HCT116 (cell line): ENCODE data around the gene OTOR. TPM values are rescaled to one million over a fixed set of nuclear protein-coding genes. Genes with fewer than 3 reads are reported as not detected.

Experiments used
- ATAC-seq: fragments of 200-7000 bp; cut with Tn5 transposase; 2 replicates; pipeline ENCODE4 v1.9.1; 2020; ENCODE audit warnings: mild to moderate bottlenecking, moderate library complexity
- BruUV-seq: library from RNA; stranded (reverse); fragments of 400-500 nt; replicated peaks from 2 replicates; lab custom pipeline; 2021; lab: Mats Ljungman, UMichigan
- CTCF ChIA-PET: fragments of 300-600 bp; sonication (Branson Sonifier 250); formaldehyde crosslinking; loops from one replicate; lab custom pipeline; 2021; ENCODE audit warnings: antibody characterized with exemption; lab: Charles Lee
- POLR2A ChIA-PET: fragments of 300-600, 350-600 bp; sonication (Branson Sonifier 250); formaldehyde crosslinking; loops from one replicate; lab custom pipeline; 2021; ENCODE audit warnings: antibody characterized with exemption; lab: Charles Lee
- RAD21 ChIA-PET, 2 experiments: fragments of 300-600 bp; sonication (Branson Sonifier 250); formaldehyde crosslinking; loops; one replicate each; lab custom pipeline; 2023; ENCODE audit warnings: low total read pairs in 2 of 2; ENCODE audit not compliant: uncharacterized antibody in 2 of 2, unreplicated experiment in 2 of 2, low non-redundant PET in 1 of 2; lab: Charles Lee
- DNase-seq: peaks from one replicate; pipeline ENCODE4 v3.0.0-alpha.2; 2010; ENCODE audit warnings: low read depth, low spot score
- H2AFZ ChIP-seq: fragments of 200-600 bp; shearing (Covaris generic), sonication (generic); 2 replicates; pipeline ENCODE4 v1.6.1; 2017; ENCODE audit warnings: low read depth, mixed run types, mixed read lengths, antibody characterized with exemption, low read length; ENCODE audit not compliant: poor library complexity, severe bottlenecking
- H3K27ac ChIP-seq: 2 replicates; pipeline ENCODE4 v1.5.1; 2012; ENCODE audit warnings: low read depth, low read length
- H3K27me3 ChIP-seq: fragments of 200-600 bp; sonication (generic); 2 replicates; pipeline ENCODE4 v1.6.1; 2016; ENCODE audit warnings: mixed run types, low read length, mixed read lengths; ENCODE audit not compliant: insufficient read depth
- H3K36me3 ChIP-seq, 2 experiments: fragments of 200-500 bp in 1 of 2; fragments of 200-600 bp in 1 of 2; sonication (Bioruptor generic) in 1 of 2; sonication (generic) in 1 of 2; 2 replicates each; pipeline versions ENCODE4 v1.5.1 to v1.6.1; 2014 to 2016; ENCODE audit warnings: low read length in 2 of 2, inconsistent platforms in 1 of 2, mixed read lengths in 1 of 2, mixed run types in 1 of 2; ENCODE audit not compliant: insufficient read depth in 2 of 2, control insufficient read depth in 1 of 2
- H3K4me1 ChIP-seq, 2 experiments: fragments of 200-600 bp in 1 of 2; sonication (generic) in 1 of 2; 2 replicates each; pipeline versions ENCODE4 v1.5.1 to v1.6.1; 2012 to 2017; ENCODE audit warnings: low read length in 2 of 2, inconsistent platforms in 1 of 2, mild to moderate bottlenecking in 1 of 2, mixed read lengths in 1 of 2, mixed run types in 1 of 2, moderate library complexity in 1 of 2; ENCODE audit not compliant: insufficient read depth in 2 of 2, control insufficient read depth in 1 of 2
- H3K4me2 ChIP-seq: fragments of 200-600 bp; sonication (generic); 2 replicates; pipeline ENCODE4 v1.6.1; 2017; ENCODE audit warnings: mixed run types, low read length, mixed read lengths
- H3K4me3 ChIP-seq, 2 experiments: fragments of 200-600 bp in 1 of 2; sonication (generic) in 1 of 2; replicated peaks in 1 of 2; 2 replicates each; pipeline ENCODE4 v1.5.1; 2011 to 2016; ENCODE audit warnings: low read length in 2 of 2, control low read depth in 1 of 2, low read depth in 1 of 2, mild to moderate bottlenecking in 1 of 2, mixed read lengths in 1 of 2, mixed run types in 1 of 2
- H3K79me2 ChIP-seq: fragments of 200-600 bp; sonication (generic); 2 replicates; pipeline ENCODE4 v1.6.1; 2017; ENCODE audit warnings: mild to moderate bottlenecking, mixed run types, low read length, moderate library complexity, mixed read lengths; ENCODE audit not compliant: insufficient read depth
- H3K9ac ChIP-seq: fragments of 200-600 bp; sonication (generic); 2 replicates; pipeline ENCODE4 v1.6.1; 2016; ENCODE audit warnings: low read length, mixed read lengths
- H3K9me2 ChIP-seq: fragments of 200-600 bp; sonication (generic), shearing (Covaris generic); 2 replicates; pipeline ENCODE4 v1.6.1; 2017; ENCODE audit warnings: mixed run types, mild to moderate bottlenecking, moderate library complexity; ENCODE audit not compliant: insufficient read depth
- H3K9me3 ChIP-seq, 2 experiments: fragments of 200-500 bp in 1 of 2; fragments of 200-600 bp in 1 of 2; sonication (Bioruptor generic) in 1 of 2; sonication (generic) in 1 of 2; 2 replicates each; pipeline ENCODE4 v1.6.1; 2014 to 2017; ENCODE audit warnings: low read length in 2 of 2, mixed read lengths in 2 of 2, inconsistent platforms in 1 of 2, low read depth in 1 of 2, mild to moderate bottlenecking in 1 of 2, mixed run types in 1 of 2, moderate library complexity in 1 of 2; ENCODE audit not compliant: control insufficient read depth in 1 of 2, insufficient read depth in 1 of 2
- H4K20me1 ChIP-seq: fragments of 200-600 bp; sonication (generic), shearing (Covaris generic); 2 replicates; pipeline ENCODE4 v1.6.1; 2017; ENCODE audit warnings: mixed run types, mild to moderate bottlenecking, moderate library complexity; ENCODE audit not compliant: insufficient read depth
- CBX3 ChIP-seq: IDR thresholded peaks from 2 replicates; pipeline ENCODE4 v1.6.1; 2012; ENCODE audit warnings: low read depth
- CEBPB ChIP-seq: IDR thresholded peaks from 2 replicates; pipeline ENCODE4 v1.6.1; 2012; ENCODE audit warnings: low read depth
- EZH2 ChIP-seq: fragments of 200-600 bp; sonication (generic); IDR thresholded peaks from 2 replicates; pipeline ENCODE4 v1.6.1; 2017; ENCODE audit warnings: antibody characterized with exemption, mixed run types
- EZH2phosphoT487 ChIP-seq: fragments of 200-600 bp; IDR thresholded peaks from 2 replicates; pipeline ENCODE4 v1.6.1; 2018; ENCODE audit warnings: antibody characterized with exemption, borderline replicate concordance
- FOSL1 ChIP-seq: IDR thresholded peaks from 2 replicates; pipeline ENCODE4 v1.6.1; 2012; ENCODE audit warnings: low read depth
- JUND ChIP-seq: IDR thresholded peaks from 2 replicates; pipeline ENCODE4 v1.6.1; 2012
- POLR2A ChIP-seq: IDR thresholded peaks from 2 replicates; pipeline ENCODE4 v1.7.0; 2011; ENCODE audit warnings: borderline replicate concordance; ENCODE audit not compliant: insufficient read depth, insufficient read length; ENCODE audit errors: extremely low read depth
- POLR2AphosphoS5 ChIP-seq: IDR thresholded peaks from 2 replicates; pipeline ENCODE4 v1.6.1; 2011; ENCODE audit warnings: mild to moderate bottlenecking, low read depth, low read length, moderate library complexity
- RAD21 ChIP-seq: IDR thresholded peaks from 2 replicates; pipeline ENCODE4 v1.6.1; 2012; ENCODE audit warnings: low read depth, mild to moderate bottlenecking
- SP1 ChIP-seq: IDR thresholded peaks from 2 replicates; pipeline ENCODE4 v1.6.1; 2012; ENCODE audit warnings: low read depth
- SRF ChIP-seq: IDR thresholded peaks from 2 replicates; pipeline ENCODE4 v1.6.1; 2012; ENCODE audit warnings: low read depth
- TCF7L2 ChIP-seq: IDR thresholded peaks from 2 replicates; pipeline ENCODE4 v1.7.0; 2011; ENCODE audit warnings: borderline replicate concordance, inconsistent platforms; ENCODE audit not compliant: insufficient read depth, insufficient read length; ENCODE audit errors: extremely low read depth
- YY1 ChIP-seq: IDR thresholded peaks from 2 replicates; pipeline ENCODE4 v1.6.1; 2011; ENCODE audit warnings: low read length, low read depth, moderate library complexity, mild to moderate bottlenecking; ENCODE audit not compliant: insufficient replicate concordance; ENCODE audit errors: extremely low read depth
- ZFX ChIP-seq: fragments of 450-650 bp; IDR thresholded peaks from 2 replicates; pipeline ENCODE4 v1.6.1; 2017
- ZNF274 ChIP-seq: fragments of 200-500 bp; sonication (Bioruptor generic); IDR thresholded peaks from 2 replicates; pipeline ENCODE4 v1.6.1; 2014; ENCODE audit warnings: mild to moderate bottlenecking, low read depth, low read length, inconsistent platforms
- intact Hi-C: fragments of 100-400 bp; cut with micrococcal nuclease; formaldehyde crosslinking; loops from 2 replicates; pipeline ENCODE4 v1.10.0; 2022
- total RNA-seq: library from RNA; stranded (reverse); gene quantifications from one replicate; pipeline ENCODE4 v1.2.1, GENCODE V29; 2021; ENCODE audit not compliant: unreplicated experiment
- TF ChIP-seq, protein P1 (sequence below), 3 experiments: fragments of 200-600 bp in 1 of 3; sonication (generic) in 1 of 3; IDR thresholded peaks in 2 of 3; conservative IDR thresholded peaks in 1 of 3; 2 replicates each; pipeline ENCODE4 v1.5.1; 2012 to 2017; ENCODE audit warnings: low read depth in 2 of 3, low read length in 2 of 3, antibody characterized with exemption in 1 of 3, borderline replicate concordance in 1 of 3, control low read depth in 1 of 3, mild to moderate bottlenecking in 1 of 3, mixed read lengths in 1 of 3, mixed run types in 1 of 3, moderate library complexity in 1 of 3; ENCODE audit not compliant: insufficient read depth in 1 of 3
- TF ChIP-seq, protein P2 (sequence below): IDR thresholded peaks from 2 replicates; pipeline ENCODE4 v1.6.1; 2012; ENCODE audit warnings: low read depth
- TF ChIP-seq, protein P3 (sequence below): IDR thresholded peaks from 2 replicates; pipeline ENCODE4 v1.6.1; 2012

Gene OTOR
- total RNA-seq, 1 experiment from 2014 or later, result not detected

DNA sequence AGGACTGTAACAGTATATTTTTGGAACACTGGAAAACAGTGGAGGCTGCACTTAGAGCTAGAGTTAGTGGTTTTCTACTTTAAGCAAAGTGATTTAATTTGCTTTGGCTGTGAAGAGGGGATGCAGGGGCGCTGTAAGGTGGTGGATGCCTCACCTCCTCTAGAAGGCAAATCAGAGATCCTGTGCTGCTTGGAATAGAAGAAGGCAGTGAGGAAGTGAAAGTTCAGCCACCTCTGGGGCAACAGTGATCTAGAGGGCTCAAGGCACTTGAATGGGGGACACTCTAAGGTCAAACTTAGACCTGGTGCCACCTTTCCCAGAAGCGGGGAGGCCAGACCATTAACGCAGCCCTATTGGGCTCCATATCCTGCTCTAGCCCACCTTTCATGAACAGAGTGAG, 37.4 kb upstream of the OTOR start:
- H3K9me2 ChIP-seq, result no peaks in the 10 kb centered on the region
- H3K9ac ChIP-seq, result no peak overlapping the region
- no peak overlapping the region for H3K4me3 ChIP-seq
- no peaks in the 10 kb centered on the region for H3K9me3 ChIP-seq
- H3K4me2 ChIP-seq, result no peak overlapping the region
- DNase-seq, result no peak
- no peaks in the 10 kb centered on the region for H4K20me1 ChIP-seq
- BruUV-seq, result no TSS peak
- POLR2A ChIA-PET, result no interaction called here
- peaks cover 15% of the 10 kb centered on the region; the same call in 1 of the 2 replicates for H3K27me3 ChIP-seq
- H3K79me2 ChIP-seq, result no peaks in the 10 kb centered on the region
- no peak overlapping the region for H2AFZ ChIP-seq
- H3K4me1 ChIP-seq, result no peaks in the 10 kb centered on the region
- TF ChIP-seq CEBPB (no peak), SRF (no peak), ZNF274 (no peak), FOSL1 (no peak), RAD21 (no peak), JUND (no peak), YY1 (no peak), CBX3 (no peak), POLR2AphosphoS5 (no peak), ZFX (no peak), EZH2phosphoT487 (no peak), SP1 (no peak), POLR2A (no peak), TCF7L2 (no peak), EZH2 (no peak)
- TF ChIP-seq, protein P1, sequence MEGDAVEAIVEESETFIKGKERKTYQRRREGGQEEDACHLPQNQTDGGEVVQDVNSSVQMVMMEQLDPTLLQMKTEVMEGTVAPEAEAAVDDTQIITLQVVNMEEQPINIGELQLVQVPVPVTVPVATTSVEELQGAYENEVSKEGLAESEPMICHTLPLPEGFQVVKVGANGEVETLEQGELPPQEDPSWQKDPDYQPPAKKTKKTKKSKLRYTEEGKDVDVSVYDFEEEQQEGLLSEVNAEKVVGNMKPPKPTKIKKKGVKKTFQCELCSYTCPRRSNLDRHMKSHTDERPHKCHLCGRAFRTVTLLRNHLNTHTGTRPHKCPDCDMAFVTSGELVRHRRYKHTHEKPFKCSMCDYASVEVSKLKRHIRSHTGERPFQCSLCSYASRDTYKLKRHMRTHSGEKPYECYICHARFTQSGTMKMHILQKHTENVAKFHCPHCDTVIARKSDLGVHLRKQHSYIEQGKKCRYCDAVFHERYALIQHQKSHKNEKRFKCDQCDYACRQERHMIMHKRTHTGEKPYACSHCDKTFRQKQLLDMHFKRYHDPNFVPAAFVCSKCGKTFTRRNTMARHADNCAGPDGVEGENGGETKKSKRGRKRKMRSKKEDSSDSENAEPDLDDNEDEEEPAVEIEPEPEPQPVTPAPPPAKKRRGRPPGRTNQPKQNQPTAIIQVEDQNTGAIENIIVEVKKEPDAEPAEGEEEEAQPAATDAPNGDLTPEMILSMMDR (IDR thresholded peaks at IDR 0.05 in 2 of 3, conservative IDR thresholded peaks at IDR 0.05 in 1 of 3; ENCODE audit: borderline replicate concordance in 1 of 3, insufficient read depth in 1 of 3, low read depth in 2 of 3, low read length in 2 of 3), result no peak
- TF ChIP-seq, protein P2, sequence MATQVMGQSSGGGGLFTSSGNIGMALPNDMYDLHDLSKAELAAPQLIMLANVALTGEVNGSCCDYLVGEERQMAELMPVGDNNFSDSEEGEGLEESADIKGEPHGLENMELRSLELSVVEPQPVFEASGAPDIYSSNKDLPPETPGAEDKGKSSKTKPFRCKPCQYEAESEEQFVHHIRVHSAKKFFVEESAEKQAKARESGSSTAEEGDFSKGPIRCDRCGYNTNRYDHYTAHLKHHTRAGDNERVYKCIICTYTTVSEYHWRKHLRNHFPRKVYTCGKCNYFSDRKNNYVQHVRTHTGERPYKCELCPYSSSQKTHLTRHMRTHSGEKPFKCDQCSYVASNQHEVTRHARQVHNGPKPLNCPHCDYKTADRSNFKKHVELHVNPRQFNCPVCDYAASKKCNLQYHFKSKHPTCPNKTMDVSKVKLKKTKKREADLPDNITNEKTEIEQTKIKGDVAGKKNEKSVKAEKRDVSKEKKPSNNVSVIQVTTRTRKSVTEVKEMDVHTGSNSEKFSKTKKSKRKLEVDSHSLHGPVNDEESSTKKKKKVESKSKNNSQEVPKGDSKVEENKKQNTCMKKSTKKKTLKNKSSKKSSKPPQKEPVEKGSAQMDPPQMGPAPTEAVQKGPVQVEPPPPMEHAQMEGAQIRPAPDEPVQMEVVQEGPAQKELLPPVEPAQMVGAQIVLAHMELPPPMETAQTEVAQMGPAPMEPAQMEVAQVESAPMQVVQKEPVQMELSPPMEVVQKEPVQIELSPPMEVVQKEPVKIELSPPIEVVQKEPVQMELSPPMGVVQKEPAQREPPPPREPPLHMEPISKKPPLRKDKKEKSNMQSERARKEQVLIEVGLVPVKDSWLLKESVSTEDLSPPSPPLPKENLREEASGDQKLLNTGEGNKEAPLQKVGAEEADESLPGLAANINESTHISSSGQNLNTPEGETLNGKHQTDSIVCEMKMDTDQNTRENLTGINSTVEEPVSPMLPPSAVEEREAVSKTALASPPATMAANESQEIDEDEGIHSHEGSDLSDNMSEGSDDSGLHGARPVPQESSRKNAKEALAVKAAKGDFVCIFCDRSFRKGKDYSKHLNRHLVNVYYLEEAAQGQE, result no peak
- TF ChIP-seq, protein P3, sequence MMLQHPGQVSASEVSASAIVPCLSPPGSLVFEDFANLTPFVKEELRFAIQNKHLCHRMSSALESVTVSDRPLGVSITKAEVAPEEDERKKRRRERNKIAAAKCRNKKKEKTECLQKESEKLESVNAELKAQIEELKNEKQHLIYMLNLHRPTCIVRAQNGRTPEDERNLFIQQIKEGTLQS, result no peak
- TF ChIP-seq, all 23 proteins: peak for 0
- ChIA-PET RAD21 (no interaction called here), CTCF (no interaction called here)
- intact Hi-C loops, result no loop called here
- no peaks in the 10 kb centered on the region for H3K36me3 ChIP-seq
- ATAC-seq, result no peak
- no peak overlapping the region for H3K27ac ChIP-seq
